OCI-LY3 (cell line): ENCODE results near the gene PRKAR1B.

Source experiments
- H2AFZ ChIP-seq: fragments of 200-600, 300-600 bp; shearing (Covaris generic); 2 replicates; pipeline ENCODE4 v1.6.0; 2014; ENCODE audit warnings: antibody characterized with exemption, low read depth, low read length
- H3K27ac ChIP-seq: fragments of 200-600, 300-600 bp; sonication (generic); 2 replicates; pipeline ENCODE4 v1.5.1; 2014; ENCODE audit warnings: mild to moderate bottlenecking, low read length, moderate library complexity, mixed read lengths
- H3K27me3 ChIP-seq: fragments of 200-600, 300-600 bp; sonication (generic); 2 replicates; pipeline ENCODE4 v1.6.1; 2014; ENCODE audit warnings: low read depth, low read length, mixed read lengths
- H3K36me3 ChIP-seq: fragments of 200-600, 300-600 bp; sonication (generic); replicated peaks from 2 replicates; pipeline ENCODE3; 2014; ENCODE audit warnings: low read depth, low read length, mixed read lengths
- H3K4me1 ChIP-seq: fragments of 300-600, 200-600 bp; sonication (generic); 2 replicates; pipeline ENCODE4 v1.6.1; 2014; ENCODE audit warnings: low read length, mixed read lengths
- H3K4me2 ChIP-seq: fragments of 200-600, 300-600 bp; sonication (generic); 2 replicates; pipeline ENCODE4 v1.6.1; 2014; ENCODE audit warnings: low read length, mixed read lengths
- H3K4me3 ChIP-seq: fragments of 300-600, 200-600 bp; sonication (generic); 2 replicates; pipeline ENCODE4 v1.5.1; 2014; ENCODE audit warnings: antibody characterized with exemption, mild to moderate bottlenecking, low read length, moderate library complexity
- H3K79me2 ChIP-seq: fragments of 300-600, 200-600 bp; shearing (Covaris generic); 2 replicates; pipeline ENCODE4 v1.6.1; 2014; ENCODE audit warnings: mild to moderate bottlenecking, low read length, mixed read lengths
- H3K9ac ChIP-seq: fragments of 300-600, 200-600 bp; shearing (Covaris generic); 2 replicates; pipeline ENCODE4 v1.6.0; 2014; ENCODE audit warnings: mild to moderate bottlenecking, low read length, moderate library complexity
- H3K9me3 ChIP-seq: fragments of 200-600, 300-600 bp; shearing (Covaris generic); 2 replicates; pipeline ENCODE4 v1.6.1; 2014; ENCODE audit warnings: low read length, mixed read lengths; ENCODE audit not compliant: insufficient read depth
- H4K20me1 ChIP-seq: fragments of 200-600, 300-600 bp; sonication (generic); 2 replicates; pipeline ENCODE4 v1.6.1; 2016; ENCODE audit warnings: low read length, mixed read lengths; ENCODE audit not compliant: insufficient read depth
- CTCF ChIP-seq: fragments of 200-600, 300-600 bp; sonication (generic); IDR thresholded peaks from 2 replicates; pipeline ENCODE4 v1.5.1; 2014; ENCODE audit warnings: antibody characterized with exemption, low read length, low read depth
- EZH2phosphoT487 ChIP-seq: fragments of 200-600 bp; shearing (Covaris generic); IDR thresholded peaks from 2 replicates; pipeline ENCODE4 v1.6.1; 2018; ENCODE audit warnings: antibody characterized with exemption, mixed run types, low read depth

Gene PRKAR1B

GRCh38 chr7:645606-646005 lies 81.5 kb downstream of the PRKAR1B start:
- H3K4me3 ChIP-seq: no peak overlapping the region
- no peak overlapping the region for H2AFZ ChIP-seq
- no peak overlapping the region for H3K27ac ChIP-seq
- no peak overlapping the region for H3K4me2 ChIP-seq
- H4K20me1 ChIP-seq: no peaks in the 10 kb centered on the region
- no peaks in the 10 kb centered on the region for H3K36me3 ChIP-seq
- H3K27me3 ChIP-seq: no peaks in the 10 kb centered on the region
- no peak overlapping the region for H3K9ac ChIP-seq
- TF ChIP-seq CTCF: no peak
- no peak for TF ChIP-seq EZH2phosphoT487
- no peaks in the 10 kb centered on the region for H3K79me2 ChIP-seq
- no peaks in the 10 kb centered on the region for H3K9me3 ChIP-seq
- no peaks in the 10 kb centered on the region for H3K4me1 ChIP-seq

DNA sequence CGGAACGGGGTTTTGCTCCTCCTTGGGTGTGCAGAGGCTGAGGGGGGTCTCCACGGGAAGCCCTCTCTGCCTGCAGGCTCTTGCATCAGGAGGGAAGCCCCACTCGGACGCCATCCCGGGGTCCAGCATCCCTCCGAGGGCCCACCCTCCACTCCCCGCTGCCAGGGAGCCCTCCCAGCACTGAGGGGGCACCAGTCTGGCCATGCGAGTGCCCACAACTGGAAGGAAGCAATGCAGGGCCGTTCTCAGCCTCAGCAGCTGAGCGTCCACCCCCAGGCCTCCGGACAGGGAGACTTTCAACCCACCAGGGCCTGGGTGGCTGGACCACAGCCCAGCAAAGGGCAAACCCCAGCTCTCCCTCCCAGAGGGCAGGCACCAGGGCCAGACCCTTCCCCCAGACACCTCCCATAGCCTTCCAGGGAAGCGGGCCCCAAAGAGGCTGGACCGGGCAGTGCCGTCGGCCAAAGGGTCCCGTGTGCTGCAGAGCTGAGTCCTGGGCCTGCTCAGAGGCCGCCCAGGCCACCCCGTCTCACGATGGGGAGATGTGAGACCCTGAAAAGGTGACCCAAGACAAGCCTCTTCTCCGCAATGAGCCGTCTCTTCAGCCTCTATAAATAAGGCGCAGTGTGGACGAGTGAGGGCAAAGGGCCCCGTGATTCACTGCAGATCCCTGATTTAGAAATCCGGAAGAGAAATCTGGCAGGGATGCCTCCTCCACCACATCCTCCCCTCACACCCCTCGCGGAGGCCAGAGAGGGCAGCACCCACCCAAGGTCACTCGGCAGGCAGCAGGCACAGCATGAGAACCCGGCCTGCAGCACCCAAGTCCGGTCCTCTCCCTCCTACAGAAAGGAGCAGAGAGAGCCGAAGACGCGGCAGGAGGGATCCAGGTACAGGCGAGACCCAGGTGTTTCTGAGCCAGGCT lies 82.4 kb downstream of the PRKAR1B start:
- Histone ChIP-seq H3K9ac (no peak overlapping the region), H3K79me2 (no peaks in the 10 kb centered on the region), H3K9me3 (no peaks in the 10 kb centered on the region), H3K36me3 (no peaks in the 10 kb centered on the region), H3K4me3 (no peak overlapping the region), H3K27me3 (no peaks in the 10 kb centered on the region), H3K4me1 (no peaks in the 10 kb centered on the region), H3K27ac (no peak overlapping the region), H2AFZ (no peak overlapping the region), H3K4me2 (no peak overlapping the region), H4K20me1 (no peaks in the 10 kb centered on the region)
- no peak for TF ChIP-seq EZH2phosphoT487

DNA sequence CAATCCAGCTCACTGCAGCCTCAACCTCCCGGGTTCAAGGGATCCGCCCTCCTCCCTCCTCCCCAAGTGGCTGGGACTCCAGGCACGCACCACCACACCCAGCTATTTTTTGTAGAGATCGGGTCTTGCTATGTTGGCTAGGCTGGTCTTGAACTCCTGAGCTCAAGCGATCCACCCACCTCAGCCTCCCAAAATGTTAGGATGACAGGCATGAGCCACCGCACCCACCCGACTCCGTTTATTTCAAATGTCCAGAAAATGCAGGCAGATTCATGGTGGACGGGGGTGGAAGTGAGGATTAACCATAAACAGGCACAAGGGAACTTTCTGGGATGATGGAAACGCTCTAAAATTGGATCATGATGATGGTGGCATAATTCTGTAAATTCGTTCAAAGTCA lies 85.1 kb downstream of the PRKAR1B start:
- H3K4me1 ChIP-seq: no peaks in the 10 kb centered on the region
- no peaks in the 10 kb centered on the region for H3K9me3 ChIP-seq
- no peak overlapping the region for H3K4me2 ChIP-seq
- H3K9ac ChIP-seq: no peak overlapping the region
- H3K27ac ChIP-seq: no peak overlapping the region
- no peaks in the 10 kb centered on the region for H3K36me3 ChIP-seq
- H3K79me2 ChIP-seq: no peaks in the 10 kb centered on the region
- no peak overlapping the region for H3K4me3 ChIP-seq
- H2AFZ ChIP-seq: no peak overlapping the region
- no peak for TF ChIP-seq EZH2phosphoT487
- H4K20me1 ChIP-seq: no peaks in the 10 kb centered on the region
- H3K27me3 ChIP-seq: no peaks in the 10 kb centered on the region

DNA sequence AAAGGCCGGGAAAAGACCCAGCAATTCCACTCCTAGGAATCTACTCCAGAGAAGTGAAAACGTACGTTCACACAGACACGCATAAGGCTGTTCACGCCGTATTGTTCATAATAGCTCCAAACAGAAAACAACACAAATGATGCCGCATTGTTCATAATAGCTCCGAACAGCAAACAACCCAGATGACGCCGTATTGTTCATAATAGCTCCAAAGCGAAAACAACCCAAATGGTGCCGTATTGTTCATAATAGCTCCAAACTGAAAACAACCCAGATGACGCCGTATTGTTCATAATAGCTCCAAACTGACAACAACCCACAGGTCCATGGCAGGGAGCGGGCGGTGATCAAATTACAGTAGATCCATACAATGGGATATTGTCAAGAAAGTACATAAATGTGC lies 85.8 kb downstream of the PRKAR1B start:
- TF ChIP-seq CTCF: no peak
- TF ChIP-seq EZH2phosphoT487: no peak
- no peaks in the 10 kb centered on the region for H3K9me3 ChIP-seq
- H3K4me1 ChIP-seq: no peaks in the 10 kb centered on the region
- no peaks in the 10 kb centered on the region for H3K79me2 ChIP-seq
- no peaks in the 10 kb centered on the region for H4K20me1 ChIP-seq
- H3K4me2 ChIP-seq: no peak overlapping the region
- H3K36me3 ChIP-seq: no peaks in the 10 kb centered on the region
- H3K27ac ChIP-seq: no peak overlapping the region
- H3K4me3 ChIP-seq: no peak overlapping the region
- no peaks in the 10 kb centered on the region for H3K27me3 ChIP-seq
- no peak overlapping the region for H3K9ac ChIP-seq
- no peak overlapping the region for H2AFZ ChIP-seq

GRCh38 chr7:638256-639011 lies 88.6 kb downstream of the PRKAR1B start:
- TF ChIP-seq EZH2phosphoT487: no peak
- no peak for TF ChIP-seq CTCF
- Histone ChIP-seq H4K20me1 (no peaks in the 10 kb centered on the region), H3K27ac (no peak overlapping the region), H3K9ac (no peak overlapping the region), H3K4me1 (no peaks in the 10 kb centered on the region), H2AFZ (no peak overlapping the region), H3K27me3 (no peaks in the 10 kb centered on the region), H3K9me3 (no peaks in the 10 kb centered on the region), H3K79me2 (no peaks in the 10 kb centered on the region), H3K4me2 (no peak overlapping the region), H3K36me3 (no peaks in the 10 kb centered on the region), H3K4me3 (no peak overlapping the region)
